HepG2 (cell line): ENCODE data around the gene SLC17A9. TPM values are rescaled to one million over a fixed set of nuclear protein-coding genes. Genes with fewer than 3 reads are reported as not detected.

ENCODE experiments used
- BHLHE40 ChIP-seq: IDR thresholded peaks from 2 replicates; pipeline ENCODE4 v1.6.1; 2011; ENCODE audit warnings: low read length, improper control_type of control experiment
- CC2D1A ChIP-seq: sonication (generic); formaldehyde crosslinking; IDR thresholded peaks from 2 replicates; pipeline ENCODE4 v1.8.1; 2023; ENCODE audit warnings: mild to moderate bottlenecking, missing genetic modification reagents
- IRF9 ChIP-seq: sonication (generic); formaldehyde crosslinking; IDR thresholded peaks from 2 replicates; pipeline ENCODE4 v1.8.0; 2022; ENCODE audit warnings: missing genetic modification reagents, mild to moderate bottlenecking, borderline replicate concordance
- MAF1 ChIP-seq: sonication (generic); formaldehyde crosslinking; IDR thresholded peaks from 2 replicates; pipeline ENCODE4 v1.5.0; 2020; ENCODE audit warnings: missing genetic modification reagents, borderline replicate concordance
- NR3C1 ChIP-seq: sonication (generic); formaldehyde crosslinking; IDR thresholded peaks from 2 replicates; pipeline ENCODE4 v1.4.0; 2020; ENCODE audit warnings: missing genetic modification reagents
- PCBP1 ChIP-seq: fragments of 200-400 bp; formaldehyde crosslinking; IDR thresholded peaks from 2 replicates; pipeline ENCODE4 v1.6.1; 2017; ENCODE audit warnings: mild to moderate bottlenecking, low read depth, low read length, borderline replicate concordance
- POLR2A ChIP-seq, 2 experiments: IDR thresholded peaks; 2 replicates each; pipeline ENCODE4 v1.6.1; 2011; ENCODE audit warnings: low read depth in 2 of 2, low read length in 2 of 2, mild to moderate bottlenecking in 1 of 2, moderate library complexity in 1 of 2; ENCODE audit not compliant: insufficient read depth in 1 of 2
- RCOR2 ChIP-seq: IDR thresholded peaks from 2 replicates; pipeline ENCODE4 v1.6.1; 2016; ENCODE audit warnings: missing biosample characterization, missing genetic modification reagents
- SOX13 ChIP-seq, 3 experiments: fragments of 450-650 bp in 1 of 3; sonication (generic) in 1 of 3; formaldehyde crosslinking in 1 of 3; IDR thresholded peaks in 2 of 3; conservative IDR thresholded peaks in 1 of 3; 2 replicates each; pipeline versions ENCODE4 v1.5.0 to v1.6.1; 2016 to 2020; ENCODE audit warnings: antibody characterized with exemption in 1 of 3, mild to moderate bottlenecking in 1 of 3, missing compliant biosample characterization in 1 of 3, missing genetic modification reagents in 1 of 3, moderate library complexity in 1 of 3
- SUZ12 ChIP-seq: fragments of 150-350 bp; IDR thresholded peaks from 2 replicates; pipeline ENCODE4 v1.6.1; 2014; ENCODE audit warnings: low read depth, low read length
- TCF7L2 ChIP-seq: IDR thresholded peaks from 2 replicates; pipeline ENCODE4 v1.6.1; 2011; ENCODE audit warnings: mild to moderate bottlenecking, low read depth, low read length, moderate library complexity
- WIZ ChIP-seq: sonication (generic); formaldehyde crosslinking; IDR thresholded peaks from 2 replicates; pipeline ENCODE4 v1.5.1; 2020; ENCODE audit warnings: mild to moderate bottlenecking, missing genetic modification reagents
- ZNF20 ChIP-seq: sonication (generic); formaldehyde crosslinking; IDR thresholded peaks from 2 replicates; pipeline ENCODE4 v1.4.0; 2020; ENCODE audit warnings: mild to moderate bottlenecking, moderate library complexity, missing genetic modification reagents
- ZNF441 ChIP-seq: sonication (generic); formaldehyde crosslinking; IDR thresholded peaks from 2 replicates; pipeline ENCODE4 v1.7.0; 2021; ENCODE audit warnings: missing genetic modification reagents, borderline replicate concordance
- ZNF883 ChIP-seq: sonication (generic); formaldehyde crosslinking; IDR thresholded peaks from 2 replicates; pipeline ENCODE4 v1.5.1; 2020; ENCODE audit warnings: mild to moderate bottlenecking, missing genetic modification reagents; ENCODE audit errors: not compliant biosample characterization
- polyA plus RNA-seq, 8 experiments: library from polyadenylated mRNA; depleted of rRNA in 3 of 8; stranded (reverse) in 7 of 8; unstranded in 1 of 8; fragments of >200 nt; fragmentation: Illumina TruSeq in 4 of 8; extraction: Trizol in 4 of 8; gene quantifications; 2 replicates each; pipeline versions ENCODE4 v1.2.1 to v1.2.3, GENCODE V29; 2011 to 2016; ENCODE audit warnings: low read depth in 4 of 8, missing spikeins in 1 of 8, mixed read lengths in 1 of 8; ENCODE audit not compliant: insufficient read depth in 1 of 8
- total RNA-seq, 5 experiments: library from RNA; depleted of rRNA; stranded (reverse); fragments of >200 nt; fragmentation: Illumina TruSeq; extraction: Trizol; gene quantifications; 2 replicates each; pipeline ENCODE4 v1.2.3, GENCODE V29; 2016; ENCODE audit warnings: low read depth in 1 of 5
- TF ChIP-seq, protein P1 (sequence below): sonication (generic); formaldehyde crosslinking; IDR thresholded peaks from 2 replicates; pipeline ENCODE4 v1.8.1; 2023; ENCODE audit warnings: mild to moderate bottlenecking, missing genetic modification reagents
- TF ChIP-seq, protein P2 (sequence below): sonication (generic); formaldehyde crosslinking; IDR thresholded peaks from 2 replicates; pipeline ENCODE4 v1.4.0; 2020; ENCODE audit warnings: missing genetic modification reagents
- TF ChIP-seq, protein P3 (sequence below): sonication (generic); formaldehyde crosslinking; IDR thresholded peaks from 2 replicates; pipeline ENCODE4 v1.4.0; 2020; ENCODE audit warnings: missing genetic modification reagents
- TF ChIP-seq, protein P4 (sequence below): sonication (generic); formaldehyde crosslinking; IDR thresholded peaks from 2 replicates; pipeline ENCODE4 v1.4.0; 2020; ENCODE audit warnings: low read depth, mild to moderate bottlenecking, missing genetic modification reagents
- TF ChIP-seq, protein P5 (sequence below): IDR thresholded peaks from 2 replicates; pipeline ENCODE4 v1.6.1; 2016; ENCODE audit warnings: missing compliant biosample characterization, missing genetic modification reagents, borderline replicate concordance

Gene SLC17A9
- total and polyA plus RNA-seq, 2 of the 13 experiments (the other 11 are each of a cell fraction or from before 2014, with no cell fraction given): 110 to 191 TPM

- no peak for TF ChIP-seq TCF7L2
- no peak for TF ChIP-seq IRF9 (CRISPR knock-in tag)
- TF ChIP-seq NR3C1: no peak
- TF ChIP-seq, protein P1, sequence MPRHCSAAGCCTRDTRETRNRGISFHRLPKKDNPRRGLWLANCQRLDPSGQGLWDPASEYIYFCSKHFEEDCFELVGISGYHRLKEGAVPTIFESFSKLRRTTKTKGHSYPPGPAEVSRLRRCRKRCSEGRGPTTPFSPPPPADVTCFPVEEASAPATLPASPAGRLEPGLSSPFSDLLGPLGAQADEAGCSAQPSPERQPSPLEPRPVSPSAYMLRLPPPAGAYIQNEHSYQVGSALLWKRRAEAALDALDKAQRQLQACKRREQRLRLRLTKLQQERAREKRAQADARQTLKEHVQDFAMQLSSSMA (CRISPR knock-in tag): peak; percentile 0; the same call in 1 of the 2 replicates
- TF ChIP-seq WIZ (CRISPR knock-in tag): no peak
- 0 out of 2 replicates have a peak, but pooled peaks have one; percentile 4 for TF ChIP-seq BHLHE40
- TF ChIP-seq MAF1 (CRISPR knock-in tag): no peak; the same call in 1 of the 2 replicates
- no peak for TF ChIP-seq SUZ12
- TF ChIP-seq ZNF20 (CRISPR knock-in tag): no peak
- TF ChIP-seq, protein P2, sequence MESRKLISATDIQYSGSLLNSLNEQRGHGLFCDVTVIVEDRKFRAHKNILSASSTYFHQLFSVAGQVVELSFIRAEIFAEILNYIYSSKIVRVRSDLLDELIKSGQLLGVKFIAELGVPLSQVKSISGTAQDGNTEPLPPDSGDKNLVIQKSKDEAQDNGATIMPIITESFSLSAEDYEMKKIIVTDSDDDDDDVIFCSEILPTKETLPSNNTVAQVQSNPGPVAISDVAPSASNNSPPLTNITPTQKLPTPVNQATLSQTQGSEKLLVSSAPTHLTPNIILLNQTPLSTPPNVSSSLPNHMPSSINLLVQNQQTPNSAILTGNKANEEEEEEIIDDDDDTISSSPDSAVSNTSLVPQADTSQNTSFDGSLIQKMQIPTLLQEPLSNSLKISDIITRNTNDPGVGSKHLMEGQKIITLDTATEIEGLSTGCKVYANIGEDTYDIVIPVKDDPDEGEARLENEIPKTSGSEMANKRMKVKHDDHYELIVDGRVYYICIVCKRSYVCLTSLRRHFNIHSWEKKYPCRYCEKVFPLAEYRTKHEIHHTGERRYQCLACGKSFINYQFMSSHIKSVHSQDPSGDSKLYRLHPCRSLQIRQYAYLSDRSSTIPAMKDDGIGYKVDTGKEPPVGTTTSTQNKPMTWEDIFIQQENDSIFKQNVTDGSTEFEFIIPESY: peak; percentile 50; the same call in 1 of the 2 replicates
- TF ChIP-seq, protein P3, sequence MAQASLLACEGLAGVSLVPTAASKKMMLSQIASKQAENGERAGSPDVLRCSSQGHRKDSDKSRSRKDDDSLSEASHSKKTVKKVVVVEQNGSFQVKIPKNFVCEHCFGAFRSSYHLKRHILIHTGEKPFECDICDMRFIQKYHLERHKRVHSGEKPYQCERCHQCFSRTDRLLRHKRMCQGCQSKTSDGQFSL: 0 out of 2 replicates have a peak, but pooled peaks have one; percentile 4
- TF ChIP-seq, protein P4, sequence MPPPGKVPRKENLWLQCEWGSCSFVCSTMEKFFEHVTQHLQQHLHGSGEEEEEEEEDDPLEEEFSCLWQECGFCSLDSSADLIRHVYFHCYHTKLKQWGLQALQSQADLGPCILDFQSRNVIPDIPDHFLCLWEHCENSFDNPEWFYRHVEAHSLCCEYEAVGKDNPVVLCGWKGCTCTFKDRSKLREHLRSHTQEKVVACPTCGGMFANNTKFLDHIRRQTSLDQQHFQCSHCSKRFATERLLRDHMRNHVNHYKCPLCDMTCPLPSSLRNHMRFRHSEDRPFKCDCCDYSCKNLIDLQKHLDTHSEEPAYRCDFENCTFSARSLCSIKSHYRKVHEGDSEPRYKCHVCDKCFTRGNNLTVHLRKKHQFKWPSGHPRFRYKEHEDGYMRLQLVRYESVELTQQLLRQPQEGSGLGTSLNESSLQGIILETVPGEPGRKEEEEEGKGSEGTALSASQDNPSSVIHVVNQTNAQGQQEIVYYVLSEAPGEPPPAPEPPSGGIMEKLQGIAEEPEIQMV (CRISPR knock-in tag): 0 out of 2 replicates have a peak, but pooled peaks have one; percentile 44
- TF ChIP-seq PCBP1: 0 out of 2 replicates have a peak, but pooled peaks have one; percentile 45
- no peak for TF ChIP-seq SOX13 (IDR thresholded peaks at IDR 0.05)
- TF ChIP-seq SOX13 (CRISPR knock-in tag; conservative IDR thresholded peaks at IDR 0.05 in 1 of 2, IDR thresholded peaks at IDR 0.05 in 1 of 2): no peak
- peak in 1 of 2 experiments; percentile 17; a peak in 1 of 4 replicates for TF ChIP-seq POLR2A (IDR thresholded peaks at IDR 0.05; ENCODE audit: insufficient read depth in 1 of 2, low read depth in 2 of 2, low read length in 2 of 2)
- 0 out of 2 replicates have a peak, but pooled peaks have one; percentile 27 for TF ChIP-seq ZNF441 (CRISPR knock-in tag)
- TF ChIP-seq CC2D1A: 0 out of 2 replicates have a peak, but pooled peaks have one; percentile 3
- TF ChIP-seq ZNF883 (CRISPR knock-in tag): peak; percentile 9
- TF ChIP-seq, protein P5, sequence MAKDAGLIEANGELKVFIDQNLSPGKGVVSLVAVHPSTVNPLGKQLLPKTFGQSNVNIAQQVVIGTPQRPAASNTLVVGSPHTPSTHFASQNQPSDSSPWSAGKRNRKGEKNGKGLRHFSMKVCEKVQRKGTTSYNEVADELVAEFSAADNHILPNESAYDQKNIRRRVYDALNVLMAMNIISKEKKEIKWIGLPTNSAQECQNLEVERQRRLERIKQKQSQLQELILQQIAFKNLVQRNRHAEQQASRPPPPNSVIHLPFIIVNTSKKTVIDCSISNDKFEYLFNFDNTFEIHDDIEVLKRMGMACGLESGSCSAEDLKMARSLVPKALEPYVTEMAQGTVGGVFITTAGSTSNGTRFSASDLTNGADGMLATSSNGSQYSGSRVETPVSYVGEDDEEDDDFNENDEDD (CRISPR knock-in tag): 0 out of 2 replicates have a peak, but pooled peaks have one; percentile 17
- TF ChIP-seq RCOR2 (CRISPR knock-in tag): no peak
Measured at GRCh38 chr20:62927128-62927705, 25.3 kb upstream of the SLC17A9 start (continued).
